DMS 273 treated with DMSO at 0.1 percent for 48 hours (cell line): ENCODE results near the gene PFN3.

Experiments
- DNase-seq: peaks from one replicate; lab custom pipeline; 2025; lab: John Stamatoyannopoulos, UW

The PFN3 gene

GRCh38 chr5:177438468-177438867, 38.0 kb upstream of the PFN3 start:
- no peak for DNase-seq

DNA sequence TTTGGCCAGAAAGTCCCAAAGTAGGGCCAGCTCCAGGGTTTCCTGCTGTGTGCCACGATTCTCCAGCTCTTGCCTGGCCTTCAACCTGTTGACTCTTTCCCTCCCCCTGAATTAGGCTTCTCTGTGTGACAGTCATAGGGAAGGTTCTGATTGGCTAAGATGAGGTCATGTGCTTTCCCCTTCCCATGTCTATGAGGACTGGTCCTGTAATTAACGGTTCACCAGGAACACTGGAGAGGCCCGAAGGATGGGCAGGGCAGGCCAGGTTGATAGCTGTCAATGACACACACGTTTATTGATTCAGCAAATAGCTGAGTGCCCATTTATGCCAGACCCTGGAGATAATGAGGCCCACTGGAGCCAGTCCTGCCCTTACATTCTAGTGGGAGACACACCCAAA, 37.2 kb upstream of the PFN3 start:
- no peak for DNase-seq

- no peak for DNase-seq
These were observed 35.5 kb upstream of the PFN3 start for GRCh38 chr5:177435847-177436536.

DNA sequence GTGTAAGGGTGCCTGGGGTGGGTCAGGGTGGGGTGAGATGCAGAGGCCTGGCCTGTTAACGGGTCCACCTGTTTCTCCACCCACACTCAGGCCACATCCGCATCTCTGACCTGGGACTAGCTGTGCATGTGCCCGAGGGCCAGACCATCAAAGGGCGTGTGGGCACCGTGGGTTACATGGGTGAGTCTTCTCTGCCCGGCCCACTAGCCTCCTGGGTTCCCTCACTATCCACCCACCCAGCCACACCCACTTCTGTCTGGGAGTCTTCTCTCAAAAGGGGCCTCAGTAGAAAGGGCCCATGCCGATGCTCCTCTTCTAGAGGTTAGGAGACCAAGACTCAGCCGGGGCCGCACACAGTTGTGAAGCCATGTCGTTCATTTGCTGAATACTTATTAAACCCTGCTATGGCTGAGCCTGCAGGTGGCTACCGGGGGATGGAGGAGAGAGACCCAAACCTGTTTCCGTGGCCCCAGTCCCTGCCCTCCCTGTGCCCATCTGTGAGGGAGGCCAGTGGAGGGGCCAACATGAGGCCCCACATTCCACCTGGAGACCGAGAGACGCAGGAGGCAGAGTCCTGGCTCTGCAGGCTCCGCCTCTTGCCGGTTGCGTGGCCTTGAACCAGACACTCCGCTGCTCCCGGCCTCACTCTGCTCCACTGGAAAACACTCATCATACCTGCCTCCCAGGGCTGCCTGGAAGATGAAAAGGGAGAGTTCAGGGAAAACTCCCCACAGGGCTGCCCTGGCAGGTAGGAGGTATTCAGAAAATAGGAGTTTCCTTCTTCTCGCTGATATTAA, 34.7 kb upstream of the PFN3 start:
- DNase-seq, result no peak

DNA sequence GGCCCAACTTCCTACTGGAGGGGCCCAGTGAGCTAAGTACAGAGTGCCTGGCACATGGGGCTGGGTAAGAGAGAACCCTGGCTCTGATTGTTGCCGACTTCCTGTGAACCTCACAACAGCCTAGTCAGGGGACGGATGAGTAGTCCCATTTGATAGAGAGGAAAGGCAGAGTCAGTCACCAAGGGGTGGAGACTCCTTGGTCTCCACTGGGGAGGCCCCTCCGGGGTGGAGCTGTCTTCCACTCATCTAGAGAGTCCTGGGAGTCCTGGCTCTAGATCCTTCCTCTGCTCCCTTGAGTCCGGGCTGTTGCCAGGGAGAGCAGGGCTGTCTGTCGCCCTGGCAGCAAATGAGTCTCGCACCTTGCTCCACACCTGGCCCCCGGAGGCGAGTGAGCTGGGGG, 34.0 kb upstream of the PFN3 start:
- DNase-seq, result no peak

DNA sequence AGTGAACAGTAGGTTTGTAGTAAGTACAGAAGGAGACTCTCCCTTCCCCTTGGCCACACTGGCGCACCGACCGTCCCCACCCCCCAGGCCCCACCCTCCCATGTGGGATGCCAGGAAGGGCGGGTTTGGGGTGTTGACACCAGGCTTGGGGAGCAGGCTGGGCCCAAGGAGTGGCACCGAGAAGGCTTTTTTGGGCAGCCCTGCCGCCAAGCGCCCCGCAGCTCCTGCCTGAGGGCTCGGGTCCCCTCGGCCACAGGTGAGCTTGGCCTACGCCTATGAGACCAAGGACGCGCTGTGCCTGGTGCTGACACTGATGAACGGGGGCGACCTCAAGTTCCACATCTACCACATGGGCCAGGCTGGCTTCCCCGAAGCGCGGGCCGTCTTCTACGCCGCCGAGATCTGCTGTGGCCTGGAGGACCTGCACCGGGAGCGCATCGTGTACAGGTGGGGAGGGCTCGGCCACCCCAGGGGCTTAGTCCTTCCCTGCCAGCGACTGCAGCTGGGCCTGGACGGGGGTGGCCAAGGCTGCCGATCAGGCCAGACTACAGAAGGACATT, 33.3 kb upstream of the PFN3 start:
- DNase-seq, result no peak

- no peak for DNase-seq
These were observed 32.6 kb upstream of the PFN3 start for GRCh38 chr5:177432839-177433657.

DNA sequence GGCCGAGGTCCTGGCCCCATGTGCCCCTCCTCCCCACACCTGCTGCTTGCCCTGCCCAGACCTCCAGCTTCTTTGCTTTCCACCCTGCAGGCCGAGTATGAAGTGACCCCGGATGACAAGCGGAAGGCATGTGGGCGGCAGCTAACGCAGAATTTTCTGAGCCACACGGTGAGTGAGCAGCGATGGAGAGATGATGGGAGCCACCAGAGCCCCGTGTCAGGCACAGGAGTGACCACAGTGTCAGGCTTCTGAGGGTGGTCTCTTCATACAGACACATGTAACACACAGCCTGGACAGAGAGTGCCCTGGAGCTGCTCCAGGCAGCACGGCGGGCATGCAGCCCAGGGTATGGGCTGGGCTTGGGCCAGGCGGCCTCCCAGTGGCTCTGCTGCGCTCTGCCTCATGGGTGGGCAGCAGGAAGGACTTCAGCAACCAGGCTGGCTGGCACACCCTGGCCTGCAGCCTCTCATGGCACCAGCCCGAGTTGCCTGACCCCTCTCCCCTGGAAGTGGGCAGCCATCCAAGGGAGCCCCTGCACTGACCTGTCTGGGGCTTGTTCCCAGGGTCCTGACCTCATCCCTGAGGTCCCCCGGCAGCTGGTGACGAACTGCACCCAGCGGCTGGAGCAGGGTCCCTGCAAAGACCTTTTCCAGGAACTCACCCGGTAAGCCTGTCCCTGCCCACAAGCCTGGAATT, 31.8 kb upstream of the PFN3 start:
- no peak for DNase-seq

GRCh38 chr5:177431317-177432142, 31.1 kb upstream of the PFN3 start:
- DNase-seq, result no peak

DNA sequence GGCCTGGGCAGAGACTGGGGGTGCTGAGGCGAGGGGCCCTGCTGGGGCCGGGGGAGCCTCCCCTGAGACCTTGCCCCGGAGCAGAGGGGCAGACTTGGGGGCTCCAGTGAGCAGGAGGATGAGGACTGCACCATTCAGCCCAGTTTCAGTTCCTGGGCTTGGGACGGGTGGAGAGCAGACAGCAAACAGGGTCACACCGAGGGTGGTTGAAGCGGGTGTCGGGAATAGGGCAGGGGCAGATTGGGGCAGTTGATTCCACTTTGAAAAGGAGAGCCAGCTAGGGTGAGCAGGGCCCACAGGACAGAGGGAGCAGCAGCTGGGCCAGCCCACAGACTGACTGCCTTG, 30.5 kb upstream of the PFN3 start:
- no peak for DNase-seq

GRCh38 chr5:177430140-177430951, 29.9 kb upstream of the PFN3 start:
- DNase-seq, result no peak

- DNase-seq, result no peak
These were observed 29.0 kb upstream of the PFN3 start for GRCh38 chr5:177429248-177430040.

GRCh38 chr5:177428574-177429217, 28.2 kb upstream of the PFN3 start:
- no peak for DNase-seq

- no peak for DNase-seq
These were observed 27.6 kb upstream of the PFN3 start for GRCh38 chr5:177427919-177428573.

DNA sequence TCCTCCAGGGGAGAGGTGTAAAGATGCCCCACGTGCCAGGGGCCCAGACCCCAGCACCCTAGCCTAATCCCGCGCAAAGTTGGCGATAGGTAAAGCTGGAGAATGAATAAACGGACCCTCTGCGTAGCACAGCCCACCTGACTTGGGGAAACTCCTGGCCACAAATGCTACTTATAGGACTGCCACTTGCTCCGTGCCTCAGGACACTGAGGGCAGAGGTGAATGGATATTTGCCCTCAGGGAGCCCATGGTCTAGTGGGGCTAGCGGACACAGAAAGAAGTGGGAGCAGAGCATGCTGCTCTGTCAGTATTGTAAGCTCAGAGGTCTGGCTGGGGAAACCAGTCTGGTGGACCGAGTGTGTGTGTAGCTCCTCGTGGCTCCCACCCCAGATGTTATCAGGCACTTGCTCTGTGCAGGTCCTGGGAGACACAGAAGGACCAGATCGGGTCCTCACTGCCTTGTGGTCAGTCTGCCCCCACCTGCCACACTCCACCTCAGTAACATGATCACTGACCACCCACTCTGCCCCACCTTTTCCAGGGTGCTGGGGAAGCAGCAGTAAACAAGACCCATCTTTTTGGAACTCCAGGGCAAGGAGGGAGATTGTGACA, 26.9 kb upstream of the PFN3 start:
- DNase-seq, result no peak

DNA sequence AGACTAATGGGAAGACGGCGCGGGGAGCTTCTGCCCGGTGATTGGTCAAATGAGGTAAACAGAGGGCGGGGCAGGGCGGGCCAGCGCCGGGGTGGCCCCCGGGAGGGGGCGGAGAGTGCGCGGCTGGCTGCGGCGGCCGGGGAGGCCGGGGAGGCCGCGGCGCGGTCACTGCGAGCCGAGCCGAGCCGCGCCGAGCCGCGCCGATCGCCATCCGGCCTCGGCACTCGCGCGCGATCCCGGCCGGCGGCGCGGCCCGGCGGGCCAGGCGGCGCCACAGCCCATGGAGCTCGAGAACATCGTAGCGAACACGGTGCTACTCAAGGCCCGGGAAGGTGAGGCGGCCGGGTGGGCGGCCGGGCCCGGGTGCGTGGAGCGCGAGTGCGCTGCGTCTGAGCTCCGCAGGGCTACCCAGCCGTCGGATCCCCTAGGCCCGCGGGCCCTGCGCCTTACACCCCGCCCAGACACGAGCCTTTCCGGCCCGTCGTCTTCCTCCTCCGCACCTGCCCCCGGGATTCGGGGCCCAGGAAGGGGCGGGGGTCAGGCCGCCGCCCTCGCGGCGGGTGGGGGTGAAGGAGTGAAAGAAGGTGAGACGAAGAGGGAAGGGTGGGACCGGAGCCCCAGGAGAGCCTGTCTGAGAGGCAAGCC, 26.2 kb upstream of the PFN3 start, which contains the start of gene GRK6:
Gene GRK6 (plus strand): TSS at position 111 of the 645 bp plus-strand sequence. CDS start 170 bp downstream, at position 281.
- DNase-seq, result no peak
